Measurements from ENCODE around the gene EP400.

DNA sequence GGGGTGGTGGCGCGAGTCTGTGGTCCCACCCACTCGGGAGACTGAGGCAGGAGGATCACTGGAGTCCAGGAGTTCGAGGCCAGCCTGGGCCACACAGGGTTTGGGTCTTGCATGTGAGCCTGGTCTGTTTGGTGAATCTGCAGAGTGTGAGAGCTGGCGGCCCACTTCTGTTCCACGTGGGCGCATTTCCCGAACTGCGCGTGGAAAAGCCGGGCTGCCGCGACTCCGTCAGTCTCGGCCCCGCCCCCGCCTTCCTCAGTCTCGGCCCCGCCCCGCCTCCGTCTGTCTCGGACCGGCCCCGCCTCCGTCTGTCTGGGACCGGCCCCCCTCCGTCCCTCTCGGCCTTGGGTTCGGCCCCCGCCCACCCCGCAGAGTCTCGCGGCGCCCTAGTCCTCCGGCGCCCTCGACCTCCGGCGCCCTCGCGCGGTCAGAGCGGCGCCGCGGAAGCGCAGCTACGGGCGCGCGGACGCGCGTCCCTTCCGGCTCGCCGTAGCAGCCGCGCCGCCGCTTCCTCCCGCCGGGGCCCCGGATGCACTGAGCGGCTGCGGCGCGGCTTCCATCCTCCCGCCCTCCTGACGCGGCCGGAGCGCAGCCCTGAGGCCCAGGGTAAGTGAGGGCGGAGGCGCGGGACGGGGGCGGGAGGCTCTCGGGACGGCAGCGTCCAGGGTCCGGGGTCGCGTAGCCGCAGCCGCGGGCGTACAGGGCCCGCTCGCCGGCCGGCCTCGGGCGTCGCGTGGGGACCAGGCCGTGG, at the start of gene EP400:
- TF ChIP-seq, protein P1, sequence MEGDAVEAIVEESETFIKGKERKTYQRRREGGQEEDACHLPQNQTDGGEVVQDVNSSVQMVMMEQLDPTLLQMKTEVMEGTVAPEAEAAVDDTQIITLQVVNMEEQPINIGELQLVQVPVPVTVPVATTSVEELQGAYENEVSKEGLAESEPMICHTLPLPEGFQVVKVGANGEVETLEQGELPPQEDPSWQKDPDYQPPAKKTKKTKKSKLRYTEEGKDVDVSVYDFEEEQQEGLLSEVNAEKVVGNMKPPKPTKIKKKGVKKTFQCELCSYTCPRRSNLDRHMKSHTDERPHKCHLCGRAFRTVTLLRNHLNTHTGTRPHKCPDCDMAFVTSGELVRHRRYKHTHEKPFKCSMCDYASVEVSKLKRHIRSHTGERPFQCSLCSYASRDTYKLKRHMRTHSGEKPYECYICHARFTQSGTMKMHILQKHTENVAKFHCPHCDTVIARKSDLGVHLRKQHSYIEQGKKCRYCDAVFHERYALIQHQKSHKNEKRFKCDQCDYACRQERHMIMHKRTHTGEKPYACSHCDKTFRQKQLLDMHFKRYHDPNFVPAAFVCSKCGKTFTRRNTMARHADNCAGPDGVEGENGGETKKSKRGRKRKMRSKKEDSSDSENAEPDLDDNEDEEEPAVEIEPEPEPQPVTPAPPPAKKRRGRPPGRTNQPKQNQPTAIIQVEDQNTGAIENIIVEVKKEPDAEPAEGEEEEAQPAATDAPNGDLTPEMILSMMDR (IDR thresholded peaks at IDR 0.05) = peak; percentile 96
- no peak for TF ChIP-seq ZFX (IDR thresholded peaks at IDR 0.05; ENCODE audit: borderline replicate concordance)
